K562 (cell line): ENCODE data around the gene FMNL1. TPM values are rescaled to one million over a fixed set of nuclear protein-coding genes. Genes with fewer than 3 reads are reported as not detected.

Source experiments
- ADNP ChIP-seq: fragments of 200-800 bp; sonication (Bioruptor generic); IDR thresholded peaks from 2 replicates; pipeline ENCODE4 v1.6.1; 2016; ENCODE audit warnings: missing genetic modification characterization, missing compliant biosample characterization
- ETV1 ChIP-seq: fragments of 450-650 bp; conservative IDR thresholded peaks from 2 replicates; pipeline ENCODE4 v1.6.1; 2016; ENCODE audit warnings: missing genetic modification characterization, control low read depth, low read depth, missing compliant biosample characterization
- FOXJ3 ChIP-seq: sonication (generic); formaldehyde crosslinking; IDR thresholded peaks from 2 replicates; pipeline ENCODE4 v1.4.0; 2020; ENCODE audit warnings: mild to moderate bottlenecking, missing genetic modification reagents
- GABPA ChIP-seq: fragments of 200-800 bp; sonication (Bioruptor generic); conservative IDR thresholded peaks from 2 replicates; pipeline ENCODE4 v1.6.1; 2016; ENCODE audit warnings: low read depth, missing genetic modification characterization, missing compliant biosample characterization
- GABPB2 ChIP-seq: fragments of 250-450 bp; sonication (Bioruptor Pico); conservative IDR thresholded peaks from 2 replicates; pipeline ENCODE4 v1.5.1; 2021; ENCODE audit warnings: mild to moderate bottlenecking
- HDGF ChIP-seq: fragments of 450-650 bp; IDR thresholded peaks from 2 replicates; pipeline ENCODE4 v1.6.1; 2016
- ILF3 ChIP-seq: fragments of 450-650 bp; IDR thresholded peaks from 2 replicates; pipeline ENCODE4 v1.6.1; 2018; ENCODE audit warnings: antibody characterized with exemption, mild to moderate bottlenecking, moderate library complexity, borderline replicate concordance
- MAFF ChIP-seq: IDR thresholded peaks from 2 replicates; pipeline ENCODE4 v1.6.1; 2012; ENCODE audit warnings: low read length, improper control_type of control experiment
- MEF2D ChIP-seq: conservative IDR thresholded peaks from 2 replicates; pipeline ENCODE4 v1.6.1; 2016; ENCODE audit warnings: low read depth, missing genetic modification characterization, missing compliant biosample characterization
- NR1H2 ChIP-seq: sonication (generic); formaldehyde crosslinking; IDR thresholded peaks from 2 replicates; pipeline ENCODE4 v1.4.0; 2020; ENCODE audit warnings: mild to moderate bottlenecking, missing genetic modification reagents
- NR4A1 ChIP-seq, 2 experiments: fragments of 250-450 bp in 1 of 2; fragments of 450-650 bp in 1 of 2; sonication (Bioruptor Pico) in 1 of 2; IDR thresholded peaks; 2 replicates each; pipeline versions ENCODE4 v1.4.0 to v1.6.1; 2016 to 2020; ENCODE audit warnings: mild to moderate bottlenecking in 2 of 2, missing compliant biosample characterization in 1 of 2, missing genetic modification characterization in 1 of 2, moderate library complexity in 1 of 2
- POLR2G ChIP-seq: fragments of 200-400 bp; formaldehyde crosslinking; IDR thresholded peaks from 2 replicates; pipeline ENCODE4 v1.6.1; 2017; ENCODE audit warnings: low read depth, mild to moderate bottlenecking, antibody characterized with exemption, low read length, moderate library complexity
- PTTG1 ChIP-seq: fragments of 450-650 bp; IDR thresholded peaks from 2 replicates; pipeline ENCODE4 v1.6.1; 2016; ENCODE audit warnings: low read depth, mild to moderate bottlenecking, missing genetic modification characterization, missing compliant biosample characterization
- PURB ChIP-seq: sonication (generic); formaldehyde crosslinking; IDR thresholded peaks from 2 replicates; pipeline ENCODE4 v1.9.0; 2021; ENCODE audit warnings: low read depth, mild to moderate bottlenecking, missing genetic modification reagents
- RBM34 ChIP-seq: fragments of 200-400 bp; formaldehyde crosslinking; IDR thresholded peaks from 2 replicates; pipeline ENCODE4 v1.6.1; 2018; ENCODE audit warnings: low read length, borderline replicate concordance; ENCODE audit not compliant: insufficient read depth
- SRSF7 ChIP-seq: fragments of 200-400 bp; formaldehyde crosslinking; optimal IDR thresholded peaks from 2 replicates; pipeline ENCODE3; 2017; ENCODE audit warnings: mild to moderate bottlenecking, low read depth, low read length
- TARDBP ChIP-seq: fragments of 450-650 bp; IDR thresholded peaks from 2 replicates; pipeline ENCODE4 v1.6.1; 2016
- ZNF143 ChIP-seq: sonication (generic); formaldehyde crosslinking; IDR thresholded peaks from 2 replicates; pipeline ENCODE4 v1.9.0; 2022; ENCODE audit warnings: mild to moderate bottlenecking, missing genetic modification reagents
- ZNF311 ChIP-seq: fragments of 250-450 bp; sonication (Bioruptor Pico); IDR thresholded peaks from 2 replicates; pipeline ENCODE4 v1.4.0; 2020; ENCODE audit warnings: mild to moderate bottlenecking, moderate library complexity
- polyA plus RNA-seq, 8 experiments: library from polyadenylated mRNA; depleted of rRNA in 4 of 8; stranded (reverse) in 5 of 8; unstranded in 3 of 8; fragments of >200 nt; fragmentation: Nextera tagmentation in 2 of 8; fragmentation: Illumina TruSeq in 1 of 8; extraction: Ambion mirVana in 2 of 8; extraction: Trizol in 1 of 8; gene quantifications; 2 replicates each; pipeline versions ENCODE4 v1.2.1 to v1.2.3, GENCODE V29; 2011 to 2014; ENCODE audit warnings: inconsistent platforms in 1 of 8, missing spikeins in 1 of 8
- total RNA-seq, 7 experiments: library from RNA; depleted of rRNA in 6 of 7; stranded (reverse); fragments of >200 nt in 6 of 7; fragmentation: Illumina TruSeq in 2 of 7; extraction: Trizol in 2 of 7; gene quantifications; 2 replicates each; pipeline versions ENCODE4 v1.2.1 to v1.2.3, GENCODE V29; 2011 to 2021; ENCODE audit warnings: low replicate concordance in 1 of 7
- TF ChIP-seq, protein P1 (sequence below): fragments of 250-450 bp; sonication (Bioruptor Pico); IDR thresholded peaks from 2 replicates; pipeline ENCODE4 v1.4.0; 2020; ENCODE audit warnings: borderline replicate concordance
- TF ChIP-seq, protein P2 (sequence below), 2 experiments: IDR thresholded peaks; 2 replicates each; pipeline ENCODE4 v1.6.1; 2012; ENCODE audit warnings: improper control_type of control experiment in 2 of 2, low read depth in 2 of 2, low read length in 2 of 2, borderline replicate concordance in 1 of 2
- TF ChIP-seq, protein P3 (sequence below): sonication (generic); formaldehyde crosslinking; IDR thresholded peaks from 2 replicates; pipeline ENCODE4 v1.8.0; 2022; ENCODE audit warnings: mild to moderate bottlenecking, missing genetic modification reagents

FMNL1 gene
- total and polyA plus RNA-seq, 9 of the 15 experiments (the other 6 are each of a cell fraction or from before 2014, with no cell fraction given): 0.70 to 36.6 (median 7.7) TPM

DNA sequence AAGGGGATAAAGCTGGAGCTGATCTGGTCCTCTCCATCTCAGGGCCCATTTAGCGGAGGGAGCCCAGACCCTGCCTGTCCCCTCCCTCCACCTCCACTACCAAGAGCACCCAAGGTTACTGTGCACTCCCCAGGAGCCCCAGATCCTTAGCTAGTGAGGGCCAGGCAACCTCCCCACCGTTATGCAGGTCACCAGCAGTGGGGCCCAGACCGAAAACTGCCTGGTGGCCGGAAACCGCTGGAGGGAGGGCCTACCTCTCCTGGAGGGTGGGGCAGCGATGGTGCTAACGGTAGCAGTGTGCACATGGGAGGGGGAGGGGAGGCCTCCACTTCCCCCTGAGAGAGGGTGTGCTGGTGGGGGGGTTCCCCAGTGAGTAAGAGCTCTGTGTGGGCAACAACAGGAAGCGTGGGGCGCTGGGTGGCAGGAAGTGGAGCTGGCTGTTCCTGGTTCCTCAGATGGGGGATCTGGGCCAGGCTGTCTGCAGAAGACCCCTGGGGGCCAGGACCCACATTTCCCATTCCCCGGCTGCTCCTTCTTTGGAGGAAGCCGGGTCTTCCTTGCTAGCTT is 4.4 kb downstream of the FMNL1 start (continued):
- TF ChIP-seq POLR2G (peak; percentile 88), ZNF311 (peak; percentile 62; the same call in 1 of the 2 replicates), MAFF (no peak), NR4A1 (CRISPR knock-in tag; IDR thresholded peaks at IDR 0.05) (no peak), NR4A1 (tag; IDR thresholded peaks at IDR 0.05) (0 out of 2 replicates have a peak, but pooled peaks have one; percentile 63), RBM34 (no peak), GABPA (tag) (peak; percentile 76), ILF3 (no peak), FOXJ3 (CRISPR knock-in tag) (no peak), PURB (CRISPR knock-in tag) (no peak), PTTG1 (no peak), SRSF7 (no peak), NR1H2 (no peak), ETV1 (tag) (peak; percentile 91), HDGF (no peak), TARDBP (no peak), MEF2D (tag) (no peak), ZNF143 (CRISPR knock-in tag) (no peak), GABPB2 (no peak), ADNP (tag) (no peak)
- TF ChIP-seq, protein P1, sequence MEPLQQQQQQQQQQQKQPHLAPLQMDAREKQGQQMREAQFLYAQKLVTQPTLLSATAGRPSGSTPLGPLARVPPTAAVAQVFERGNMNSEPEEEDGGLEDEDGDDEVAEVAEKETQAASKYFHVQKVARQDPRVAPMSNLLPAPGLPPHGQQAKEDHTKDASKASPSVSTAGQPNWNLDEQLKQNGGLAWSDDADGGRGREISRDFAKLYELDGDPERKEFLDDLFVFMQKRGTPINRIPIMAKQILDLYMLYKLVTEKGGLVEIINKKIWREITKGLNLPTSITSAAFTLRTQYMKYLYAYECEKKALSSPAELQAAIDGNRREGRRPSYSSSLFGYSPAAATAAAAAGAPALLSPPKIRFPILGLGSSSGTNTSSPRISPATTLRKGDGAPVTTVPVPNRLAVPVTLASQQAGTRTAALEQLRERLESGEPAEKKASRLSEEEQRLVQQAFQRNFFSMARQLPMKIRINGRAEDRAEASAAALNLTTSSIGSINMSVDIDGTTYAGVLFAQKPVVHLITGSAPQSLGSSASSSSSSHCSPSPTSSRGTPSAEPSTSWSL (CRISPR knock-in tag): no peak
- TF ChIP-seq, protein P2, sequence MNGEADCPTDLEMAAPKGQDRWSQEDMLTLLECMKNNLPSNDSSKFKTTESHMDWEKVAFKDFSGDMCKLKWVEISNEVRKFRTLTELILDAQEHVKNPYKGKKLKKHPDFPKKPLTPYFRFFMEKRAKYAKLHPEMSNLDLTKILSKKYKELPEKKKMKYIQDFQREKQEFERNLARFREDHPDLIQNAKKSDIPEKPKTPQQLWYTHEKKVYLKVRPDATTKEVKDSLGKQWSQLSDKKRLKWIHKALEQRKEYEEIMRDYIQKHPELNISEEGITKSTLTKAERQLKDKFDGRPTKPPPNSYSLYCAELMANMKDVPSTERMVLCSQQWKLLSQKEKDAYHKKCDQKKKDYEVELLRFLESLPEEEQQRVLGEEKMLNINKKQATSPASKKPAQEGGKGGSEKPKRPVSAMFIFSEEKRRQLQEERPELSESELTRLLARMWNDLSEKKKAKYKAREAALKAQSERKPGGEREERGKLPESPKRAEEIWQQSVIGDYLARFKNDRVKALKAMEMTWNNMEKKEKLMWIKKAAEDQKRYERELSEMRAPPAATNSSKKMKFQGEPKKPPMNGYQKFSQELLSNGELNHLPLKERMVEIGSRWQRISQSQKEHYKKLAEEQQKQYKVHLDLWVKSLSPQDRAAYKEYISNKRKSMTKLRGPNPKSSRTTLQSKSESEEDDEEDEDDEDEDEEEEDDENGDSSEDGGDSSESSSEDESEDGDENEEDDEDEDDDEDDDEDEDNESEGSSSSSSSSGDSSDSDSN (IDR thresholded peaks at IDR 0.05; ENCODE audit: borderline replicate concordance in 1 of 2, low read depth in 2 of 2, low read length in 2 of 2): peak; percentile 47 to 74; a peak in 2 of 4 replicates
- TF ChIP-seq, protein P3, sequence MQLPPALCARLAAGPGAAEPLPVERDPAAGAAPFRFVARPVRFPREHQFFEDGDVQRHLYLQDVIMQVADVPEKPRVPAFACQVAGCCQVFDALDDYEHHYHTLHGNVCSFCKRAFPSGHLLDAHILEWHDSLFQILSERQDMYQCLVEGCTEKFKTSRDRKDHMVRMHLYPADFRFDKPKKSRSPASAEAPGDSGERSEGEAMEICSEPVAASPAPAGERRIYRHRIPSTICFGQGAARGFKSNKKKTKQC (CRISPR knock-in tag): no peak
